Measurements from ENCODE around the gene SDSL.

Gene SDSL

DNA sequence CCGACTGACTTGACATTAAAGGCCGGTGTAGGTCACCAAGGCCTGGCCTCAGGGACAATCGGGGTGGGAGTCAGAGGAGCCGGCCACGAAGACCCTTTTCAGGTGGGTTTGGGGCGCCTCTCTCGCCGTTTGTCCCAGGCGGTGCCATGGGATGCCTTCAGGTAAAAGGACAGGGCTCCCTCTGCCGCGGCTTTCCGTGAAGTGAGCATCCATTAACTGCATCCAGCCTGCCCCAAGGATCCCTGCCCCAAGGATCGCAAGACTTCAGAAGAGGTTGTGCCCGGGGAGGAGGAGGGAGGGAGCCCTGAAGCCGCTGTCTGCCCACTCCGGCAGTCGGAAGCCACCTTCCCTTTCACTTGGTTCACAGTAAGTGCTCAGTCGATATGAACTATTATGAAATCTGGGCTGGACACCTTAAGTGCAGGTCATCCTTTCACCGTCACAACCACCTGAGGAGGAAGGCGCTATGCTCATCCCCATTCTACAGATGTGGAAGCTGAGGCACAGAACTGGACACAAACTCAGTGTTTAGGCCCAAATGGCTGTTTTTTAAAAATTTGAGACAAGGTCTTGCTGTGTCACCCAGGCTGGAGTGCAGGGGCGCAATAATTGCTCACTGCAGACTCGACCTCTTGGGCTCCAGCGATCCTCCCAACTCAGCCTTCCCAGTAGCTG, 19.5 kb upstream of the SDSL start:
- no peak for TF ChIP-seq ARNT (IDR thresholded peaks at IDR 0.05)
- TF ChIP-seq BHLHE40 (IDR thresholded peaks at IDR 0.05; ENCODE audit: borderline replicate concordance) = no peak
- no peak for TF ChIP-seq L3MBTL2 (conservative IDR thresholded peaks at IDR 0.05)
- no peak for TF ChIP-seq NFRKB (IDR thresholded peaks at IDR 0.05)
- TF ChIP-seq ZNF384 (IDR thresholded peaks at IDR 0.05) = no peak
- TF ChIP-seq LEF1 (IDR thresholded peaks at IDR 0.05; ENCODE audit: borderline replicate concordance) = no peak
- no peak for TF ChIP-seq FOXA1 (IDR thresholded peaks at IDR 0.05)
- TF ChIP-seq SUZ12 (IDR thresholded peaks at IDR 0.05) = no peak
- TF ChIP-seq, protein P1, sequence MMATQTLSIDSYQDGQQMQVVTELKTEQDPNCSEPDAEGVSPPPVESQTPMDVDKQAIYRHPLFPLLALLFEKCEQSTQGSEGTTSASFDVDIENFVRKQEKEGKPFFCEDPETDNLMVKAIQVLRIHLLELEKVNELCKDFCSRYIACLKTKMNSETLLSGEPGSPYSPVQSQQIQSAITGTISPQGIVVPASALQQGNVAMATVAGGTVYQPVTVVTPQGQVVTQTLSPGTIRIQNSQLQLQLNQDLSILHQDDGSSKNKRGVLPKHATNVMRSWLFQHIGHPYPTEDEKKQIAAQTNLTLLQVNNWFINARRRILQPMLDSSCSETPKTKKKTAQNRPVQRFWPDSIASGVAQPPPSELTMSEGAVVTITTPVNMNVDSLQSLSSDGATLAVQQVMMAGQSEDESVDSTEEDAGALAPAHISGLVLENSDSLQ (IDR thresholded peaks at IDR 0.05) = no peak
- TF ChIP-seq SP1 (IDR thresholded peaks at IDR 0.05) = no peak
- TF ChIP-seq FOXK2 (IDR thresholded peaks at IDR 0.05) = no peak
- no peak for TF ChIP-seq FOXM1 (IDR thresholded peaks at IDR 0.05; ENCODE audit: borderline replicate concordance)
- no peak for TF ChIP-seq TARDBP (IDR thresholded peaks at IDR 0.05)
- POLR2A ChIA-PET = no interaction called here
- no peak for DNase-seq (ENCODE audit: extremely low spot score)
- CTCF ChIA-PET = no interaction called here

DNA sequence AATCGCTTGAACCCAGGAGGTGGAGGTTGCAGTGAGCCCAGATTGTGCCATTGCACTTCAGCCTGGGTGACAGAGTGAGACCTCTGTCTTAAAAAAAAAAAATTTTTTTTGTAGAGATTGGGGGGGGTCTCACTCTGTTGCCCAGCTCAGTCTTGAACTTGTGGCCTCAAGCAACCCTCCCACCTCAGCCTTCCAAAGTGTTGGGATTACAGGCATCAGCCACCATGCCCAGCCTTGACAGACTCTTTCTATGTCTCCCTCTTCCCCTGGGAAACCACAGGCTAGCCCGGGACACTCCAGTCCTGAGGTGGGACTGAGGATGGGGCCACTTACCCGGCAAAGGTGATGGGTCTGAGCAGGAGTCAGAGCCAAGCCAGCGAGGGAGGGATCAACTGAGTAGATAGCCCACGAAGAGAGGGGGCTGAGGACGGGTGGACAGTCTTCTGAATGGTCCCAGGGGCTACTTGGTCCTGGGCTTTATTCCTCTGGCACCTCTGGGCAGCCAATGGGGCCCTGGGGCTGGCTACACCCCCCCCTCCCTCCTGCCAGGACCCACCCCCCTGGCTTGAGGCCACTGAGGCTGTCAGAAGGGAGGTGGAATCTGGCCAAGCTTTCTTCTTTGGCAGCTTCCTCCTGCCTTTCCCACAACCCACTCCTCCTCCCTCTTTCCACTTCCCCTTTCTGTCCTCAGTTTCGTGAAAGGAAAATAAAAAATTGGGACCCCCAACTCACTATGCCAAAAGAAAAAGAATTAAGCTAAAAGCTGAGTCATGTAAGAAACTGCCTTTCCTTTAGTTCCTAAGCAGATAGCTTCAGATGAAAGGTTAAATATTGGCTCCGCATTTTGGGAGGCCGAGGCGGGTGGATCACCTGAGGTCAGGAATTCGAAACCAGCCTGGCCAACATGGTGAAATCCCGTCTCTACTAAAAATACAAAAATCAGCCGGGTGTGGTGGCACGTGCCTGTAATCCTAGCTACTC, 18.5 kb upstream of the SDSL start, which contains the start of gene SDS:
SDS (minus strand) TSS at position 453 of the 981 bp plus-strand sequence. CDS start 4,179 bp downstream, outside the sequence.
- TF ChIP-seq ARNT (IDR thresholded peaks at IDR 0.05) = no peak
- TF ChIP-seq LEF1 (IDR thresholded peaks at IDR 0.05; ENCODE audit: borderline replicate concordance) = no peak
- TF ChIP-seq, protein P1 (IDR thresholded peaks at IDR 0.05) = no peak
- no peak for TF ChIP-seq HDGF (IDR thresholded peaks at IDR 0.05; ENCODE audit: borderline replicate concordance)
- no peak for TF ChIP-seq FOXA1 (IDR thresholded peaks at IDR 0.05)
- TF ChIP-seq FOXK2 (IDR thresholded peaks at IDR 0.05) = no peak
- no peak for TF ChIP-seq SUZ12 (IDR thresholded peaks at IDR 0.05)
- TF ChIP-seq CTBP1 (IDR thresholded peaks at IDR 0.05; ENCODE audit: borderline replicate concordance) = no peak
- no peak for TF ChIP-seq SP1 (IDR thresholded peaks at IDR 0.05)
- no peak for DNase-seq (ENCODE audit: extremely low spot score)
- CTCF ChIA-PET = no interaction called here
- POLR2A ChIA-PET = interaction anchor here (0.8 to 1.1 kb wide), 2 partner anchors 18 to 182 kb away, joined by 3 read pairs; partner anchors contain the start of gene SDSL

DNA sequence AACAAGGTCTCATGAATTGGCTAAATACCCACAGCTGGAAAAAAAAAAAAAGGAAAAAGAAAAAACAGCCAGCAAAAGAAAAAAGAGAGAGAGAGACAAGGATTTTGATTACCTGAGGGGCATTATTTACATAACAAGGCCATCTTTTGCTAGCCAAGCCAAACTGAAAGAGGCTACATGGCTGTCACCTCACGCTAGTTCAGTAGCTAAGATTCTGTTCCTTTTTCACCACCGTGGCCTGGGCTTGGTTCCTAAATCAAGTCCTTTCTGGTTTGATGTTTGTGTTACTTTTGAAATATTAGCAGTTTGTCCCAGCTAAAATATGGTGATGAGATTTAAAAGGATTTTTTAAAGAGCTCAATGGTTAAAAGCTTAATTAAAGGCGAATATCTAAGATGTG, 16.5 kb upstream of the SDSL start:
- DNase-seq (ENCODE audit: extremely low spot score) = no peak
- ChIA-PET CTCF (interaction anchor here (0.6 to 1.5 kb wide), 3 partner anchors 8 to 20 kb away, joined by 3 to 5 read pairs (median 3); no protein-coding TSS in a partner anchor), POLR2A (interaction anchor here (0.9 kb wide), 1 partner anchor 17 kb away, joined by 3 read pairs; the partner anchor contains the start of gene SDSL)
- TF ChIP-seq, protein P1 (IDR thresholded peaks at IDR 0.05) = no peak
- TF ChIP-seq SP1 (IDR thresholded peaks at IDR 0.05) (no peak), NFRKB (IDR thresholded peaks at IDR 0.05) (no peak)

DNA sequence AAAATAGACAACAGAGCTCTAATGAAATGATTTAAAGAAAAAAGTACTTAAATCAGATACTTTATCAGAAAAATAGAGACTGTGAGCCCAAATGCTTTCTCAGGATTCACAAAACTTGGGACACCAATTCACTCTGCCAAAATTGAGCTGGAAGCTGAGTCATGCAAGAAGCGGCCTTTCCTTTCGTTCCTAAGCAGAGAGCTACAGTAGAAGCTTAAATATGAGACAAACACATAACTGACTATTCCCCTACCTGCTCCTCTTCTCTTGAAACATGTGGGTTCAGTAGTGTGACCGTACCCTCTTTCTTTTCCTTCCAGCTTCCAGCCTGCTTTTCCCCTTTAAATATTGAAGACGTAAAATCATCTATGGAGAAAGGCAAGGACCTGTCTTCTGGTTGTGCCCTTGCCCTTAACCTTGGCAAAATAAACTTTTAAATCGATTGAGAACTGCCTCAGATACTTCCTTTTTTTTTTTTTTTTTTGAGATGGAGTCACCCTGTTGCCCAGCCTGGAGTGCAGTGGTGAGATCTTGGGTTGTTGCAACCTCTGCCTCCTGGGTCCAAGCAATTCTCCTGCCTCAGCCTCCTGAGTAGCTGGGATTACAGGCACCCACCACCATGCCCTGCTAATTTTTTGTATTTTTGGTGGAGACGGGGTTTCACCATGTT, 14.1 kb upstream of the SDSL start:
- ChIA-PET CTCF (no interaction called here), POLR2A (no interaction called here)
- no peak for DNase-seq (ENCODE audit: extremely low spot score)
- no peak for TF ChIP-seq ARNT (IDR thresholded peaks at IDR 0.05)
- TF ChIP-seq NFRKB (IDR thresholded peaks at IDR 0.05) = no peak
- no peak for TF ChIP-seq SP1 (IDR thresholded peaks at IDR 0.05)
- TF ChIP-seq SUZ12 (IDR thresholded peaks at IDR 0.05) = no peak
- TF ChIP-seq HDGF (IDR thresholded peaks at IDR 0.05; ENCODE audit: borderline replicate concordance) = no peak
- TF ChIP-seq ZNF384 (IDR thresholded peaks at IDR 0.05) = no peak
- no peak for TF ChIP-seq BHLHE40 (IDR thresholded peaks at IDR 0.05; ENCODE audit: borderline replicate concordance)
- TF ChIP-seq FOXK2 (IDR thresholded peaks at IDR 0.05) = no peak
- no peak for TF ChIP-seq ELF4 (IDR thresholded peaks at IDR 0.05)
- no peak for TF ChIP-seq FOXA1 (IDR thresholded peaks at IDR 0.05)
- TF ChIP-seq, protein P1 (IDR thresholded peaks at IDR 0.05) = no peak
- no peak for TF ChIP-seq L3MBTL2 (conservative IDR thresholded peaks at IDR 0.05)
- TF ChIP-seq CTBP1 (IDR thresholded peaks at IDR 0.05; ENCODE audit: borderline replicate concordance) = no peak
- no peak for TF ChIP-seq FOXM1 (IDR thresholded peaks at IDR 0.05; ENCODE audit: borderline replicate concordance)

DNA sequence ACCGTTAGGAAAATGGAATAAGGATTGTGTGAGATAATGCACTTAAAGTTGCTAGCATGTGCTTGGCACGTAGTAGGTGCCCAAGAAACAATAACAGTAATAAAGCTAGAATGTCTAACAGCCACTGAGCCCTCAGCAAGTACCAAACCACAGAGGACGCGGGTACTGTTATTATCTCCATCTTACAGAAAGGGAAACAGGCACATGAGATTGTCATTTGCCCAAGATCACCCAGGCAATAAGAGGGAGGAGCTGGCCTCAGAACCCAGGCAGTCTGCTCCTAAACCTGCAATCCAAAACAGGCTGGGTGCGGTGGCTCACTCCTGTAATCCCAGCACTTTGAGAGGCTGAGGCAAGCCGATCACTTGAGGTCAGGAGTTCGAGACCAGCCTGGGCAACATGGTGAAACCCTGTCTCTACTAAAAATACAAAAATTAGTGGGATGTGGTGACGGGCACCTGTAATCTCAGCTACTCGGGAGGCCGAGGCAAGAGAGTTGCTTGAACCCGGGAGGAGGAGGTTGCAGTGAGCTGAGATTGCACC, 13.4 kb upstream of the SDSL start:
- ChIA-PET CTCF (no interaction called here), POLR2A (no interaction called here)
- no peak for DNase-seq (ENCODE audit: extremely low spot score)
- TF ChIP-seq HDGF (IDR thresholded peaks at IDR 0.05; ENCODE audit: borderline replicate concordance) (no peak), BHLHE40 (IDR thresholded peaks at IDR 0.05; ENCODE audit: borderline replicate concordance) (no peak), LEF1 (IDR thresholded peaks at IDR 0.05; ENCODE audit: borderline replicate concordance) (no peak), TARDBP (IDR thresholded peaks at IDR 0.05) (no peak), CTBP1 (IDR thresholded peaks at IDR 0.05; ENCODE audit: borderline replicate concordance) (no peak), FOXA1 (IDR thresholded peaks at IDR 0.05) (no peak), ARNT (IDR thresholded peaks at IDR 0.05) (no peak), ZNF384 (IDR thresholded peaks at IDR 0.05) (no peak), SUZ12 (IDR thresholded peaks at IDR 0.05) (no peak)
- TF ChIP-seq, protein P1 (IDR thresholded peaks at IDR 0.05) = no peak

Measured in HEK293T (cell line).